Activated CD8-positive, alpha-beta memory T cell treated with anti-CD3 and anti-CD28 coated beads for 48 hours (primary cell): Measurements from ENCODE around the gene TPBGL.
A peak's percentile ranks its signal among the peaks of the same experiment; 100 is the strongest.

Experiments used
- DNase-seq, 3 experiments: peaks; one replicate each; pipeline ENCODE4 v3.0.0-alpha.2; 2020; ENCODE audit warnings: low read depth in 2 of 3, low spot score in 2 of 3

The TPBGL gene

DNA sequence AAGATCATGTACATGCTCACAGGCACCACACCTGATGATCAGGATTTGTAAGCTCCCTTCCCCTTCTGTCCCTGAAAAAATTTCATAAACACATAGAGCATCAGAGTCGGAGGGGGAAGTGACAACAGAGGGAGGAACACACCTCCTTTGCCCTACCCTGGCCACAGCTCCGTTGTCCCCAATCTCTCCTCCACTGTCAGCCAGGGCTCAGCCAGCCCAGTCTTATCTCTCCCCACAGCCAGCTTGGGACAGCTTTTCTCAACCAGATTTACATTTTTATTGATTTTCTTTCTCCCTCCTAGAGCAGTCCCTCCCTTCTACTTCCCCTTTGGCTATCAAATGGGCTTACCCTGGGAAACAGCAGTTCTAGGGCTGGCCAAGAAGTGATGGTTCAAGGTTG is 32.1 kb upstream of the TPBGL start:
- no peak for DNase-seq

DNA sequence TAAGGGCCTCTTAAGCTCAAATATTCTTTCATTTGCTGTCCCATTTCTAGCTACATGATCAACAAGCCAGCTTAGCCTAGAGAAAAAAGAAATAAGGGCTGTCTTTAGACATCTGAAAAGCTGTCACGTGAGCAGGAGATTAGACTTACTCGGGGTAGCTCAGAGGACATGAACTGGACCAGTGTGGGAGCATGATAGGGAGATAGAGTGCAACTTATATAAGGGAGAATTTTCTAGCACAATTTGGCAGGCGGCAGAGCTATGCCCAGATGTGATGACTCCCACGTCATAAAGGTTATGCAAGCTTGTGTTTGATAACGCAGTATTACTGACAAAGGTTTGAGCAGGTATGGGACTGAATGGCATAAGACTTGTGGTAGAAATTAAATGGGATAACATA is 28.2 kb upstream of the TPBGL start:
- no peak for DNase-seq

DNA sequence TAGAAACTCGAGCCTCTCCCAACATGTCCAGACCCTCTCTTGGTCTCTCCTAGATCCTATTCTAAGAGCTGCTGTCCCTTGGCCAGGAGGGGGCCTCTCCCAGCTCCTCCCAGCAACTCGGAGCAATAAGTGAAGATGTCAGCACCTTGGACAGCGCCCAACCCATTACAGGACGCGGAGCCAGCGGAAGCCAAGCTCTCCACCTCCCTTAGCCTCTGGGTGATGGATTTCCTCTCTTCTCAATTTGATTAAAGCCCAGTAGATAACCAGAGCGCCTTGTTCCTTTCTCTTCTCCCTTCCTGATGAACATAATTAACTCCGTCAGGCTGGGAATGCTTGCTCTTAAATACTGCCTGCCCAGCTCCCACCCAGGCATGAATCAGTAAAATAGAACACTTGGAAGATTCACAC is 26.2 kb upstream of the TPBGL start:
- peak; percentile 13 to 74 (median 61) for DNase-seq

DNA sequence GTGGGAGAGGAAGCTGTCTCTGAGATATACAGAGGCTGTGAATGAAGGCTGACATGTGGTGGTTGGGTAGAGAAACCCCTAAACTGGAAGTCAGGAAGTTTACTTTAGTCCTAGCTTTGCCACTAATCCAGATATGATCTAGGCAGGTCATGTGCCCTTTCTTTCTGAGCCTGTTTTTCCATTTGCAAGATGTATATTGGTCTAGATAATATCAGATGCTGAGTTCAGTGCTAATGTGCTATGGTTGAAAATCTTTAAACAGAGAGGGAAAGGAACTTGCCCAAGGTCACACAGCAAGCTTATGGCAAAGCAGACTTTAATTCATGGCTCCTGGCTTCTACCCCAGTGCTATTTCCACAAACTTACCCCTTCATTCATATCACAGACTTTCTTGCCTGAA is 25.7 kb upstream of the TPBGL start:
- DNase-seq = no peak

DNA sequence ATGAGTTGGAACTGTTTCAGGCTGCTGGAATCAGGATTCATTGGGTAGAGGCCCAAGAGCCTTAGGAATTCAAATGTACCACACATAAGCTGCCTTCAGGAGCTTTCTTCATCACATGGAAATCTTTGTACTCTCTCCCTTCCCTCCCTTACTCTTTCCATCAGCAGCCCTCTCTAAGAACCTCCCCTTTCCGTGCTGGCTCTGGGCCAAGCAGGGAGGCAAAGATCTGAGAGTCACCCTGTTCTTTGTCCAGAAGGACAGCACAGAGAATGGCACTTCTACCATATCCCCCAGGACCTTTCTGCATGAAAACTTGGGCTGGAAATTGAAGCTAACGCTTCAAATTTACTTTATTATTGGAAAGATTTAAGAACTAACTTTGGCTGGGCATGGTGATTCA is 20.7 kb upstream of the TPBGL start:
- no peak for DNase-seq

DNA sequence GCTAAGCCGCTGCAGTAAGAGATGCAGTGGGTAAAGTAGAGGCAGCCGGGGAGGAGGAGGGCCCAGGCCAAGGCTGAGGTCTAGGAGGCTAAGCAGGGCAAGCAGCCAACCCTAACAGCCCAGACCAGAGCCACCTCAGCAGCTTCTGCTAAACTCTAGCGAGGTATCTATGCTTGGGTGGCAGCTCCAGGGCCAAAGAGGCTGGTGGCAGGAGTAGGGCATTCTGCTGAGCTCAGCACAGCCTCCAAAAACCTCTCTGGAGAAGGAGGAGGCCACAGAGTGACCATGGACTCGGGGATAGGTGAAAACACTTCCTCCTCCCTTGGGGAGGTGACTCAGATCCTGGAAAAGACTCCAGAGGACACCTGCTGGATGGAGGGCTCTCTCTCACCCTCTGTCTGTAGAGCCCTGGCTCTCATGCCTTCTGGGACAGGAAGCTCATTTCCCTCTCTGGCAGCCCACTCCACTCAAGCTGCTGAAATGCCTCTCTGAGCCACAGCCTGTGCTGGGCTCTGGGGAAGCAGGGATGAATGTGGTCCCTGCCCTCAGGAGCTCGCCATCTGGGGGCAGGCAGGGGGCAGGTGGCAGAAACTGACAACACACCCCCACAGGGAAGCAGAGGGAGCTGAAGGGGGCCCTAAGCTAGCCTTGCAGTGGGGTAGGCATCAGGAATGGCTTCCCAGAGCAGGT is 16.5 kb upstream of the TPBGL start:
- no peak for DNase-seq

DNA sequence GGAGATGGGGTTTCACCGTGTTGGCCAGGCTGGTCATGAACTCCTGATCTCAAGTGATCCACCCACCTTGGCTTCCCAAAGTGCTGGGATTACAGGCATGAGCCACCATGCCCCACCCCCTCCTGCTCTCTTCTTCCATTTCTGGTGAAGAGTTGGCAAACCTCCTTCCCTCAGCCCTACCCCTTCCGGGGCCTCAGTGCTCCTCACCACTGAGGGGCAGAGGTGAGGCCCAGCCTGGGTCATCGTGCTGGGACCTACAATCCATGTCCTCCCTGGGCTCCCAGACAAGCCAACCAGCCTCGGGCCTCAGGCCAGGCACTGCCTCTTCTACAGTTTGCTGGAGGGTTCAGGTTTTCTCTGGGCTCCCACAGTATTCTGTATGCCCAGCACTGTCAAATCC is 14.8 kb upstream of the TPBGL start:
- no peak for DNase-seq

DNA sequence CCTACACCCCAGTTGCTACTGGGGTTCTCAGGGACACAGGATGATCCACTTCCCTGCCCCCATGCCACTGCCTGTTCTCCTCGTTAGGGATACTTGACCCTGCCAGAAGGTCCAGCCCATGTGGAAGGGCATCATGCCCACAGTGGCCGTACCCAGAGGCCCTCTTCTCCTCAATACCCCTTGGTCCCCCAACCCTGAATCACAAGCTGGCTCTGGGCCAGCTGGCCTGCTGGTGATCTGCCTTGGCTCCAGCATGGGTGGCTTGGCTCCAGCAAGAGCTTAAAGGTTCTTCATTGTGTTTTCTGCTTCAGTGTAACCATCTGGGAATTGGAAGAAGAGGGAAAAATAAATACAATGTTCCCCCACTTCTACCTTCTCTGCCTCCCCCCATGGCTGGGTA is 11.1 kb upstream of the TPBGL start:
- no peak for DNase-seq

DNA sequence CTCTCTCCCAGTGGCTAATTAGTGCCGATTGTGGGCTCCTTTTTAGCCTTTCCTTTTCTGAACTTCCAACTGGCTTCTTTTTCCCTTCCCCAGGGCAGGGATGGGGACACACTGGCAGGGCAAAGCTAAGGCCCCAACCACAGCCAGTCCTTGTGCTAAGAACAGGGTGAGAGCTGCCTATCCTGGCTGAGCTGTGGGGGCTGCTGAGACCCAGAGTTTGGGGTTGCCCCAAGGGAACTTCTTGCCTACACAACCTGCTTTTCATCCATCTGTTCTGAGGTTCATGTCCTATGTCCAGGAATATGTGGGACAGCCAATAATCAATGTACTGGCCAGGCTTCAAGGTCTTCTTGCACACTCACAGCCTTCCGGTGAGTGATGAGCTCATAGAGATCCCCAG is 10.0 kb upstream of the TPBGL start:
- DNase-seq = no peak

DNA sequence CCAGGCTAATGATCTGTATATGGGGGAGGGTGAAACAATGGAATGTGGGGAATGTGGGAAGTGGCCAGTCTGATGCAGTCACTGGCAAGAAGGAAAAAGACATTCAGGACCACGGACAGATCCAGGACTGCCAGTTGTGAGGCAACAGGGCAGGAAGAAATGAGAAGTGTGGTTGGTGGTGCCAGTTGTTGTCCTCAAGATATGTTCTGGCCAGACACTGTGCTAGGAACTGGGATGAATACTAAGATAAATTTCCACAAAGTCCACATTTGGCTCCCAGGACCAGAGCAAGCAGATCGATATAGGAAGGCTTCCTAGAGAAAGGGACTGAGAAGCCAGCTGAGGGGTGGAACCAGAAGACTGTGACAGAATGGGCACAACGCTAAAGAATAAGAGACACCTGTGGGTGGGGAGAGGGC is 6.8 kb upstream of the TPBGL start:
- DNase-seq = no peak

DNA sequence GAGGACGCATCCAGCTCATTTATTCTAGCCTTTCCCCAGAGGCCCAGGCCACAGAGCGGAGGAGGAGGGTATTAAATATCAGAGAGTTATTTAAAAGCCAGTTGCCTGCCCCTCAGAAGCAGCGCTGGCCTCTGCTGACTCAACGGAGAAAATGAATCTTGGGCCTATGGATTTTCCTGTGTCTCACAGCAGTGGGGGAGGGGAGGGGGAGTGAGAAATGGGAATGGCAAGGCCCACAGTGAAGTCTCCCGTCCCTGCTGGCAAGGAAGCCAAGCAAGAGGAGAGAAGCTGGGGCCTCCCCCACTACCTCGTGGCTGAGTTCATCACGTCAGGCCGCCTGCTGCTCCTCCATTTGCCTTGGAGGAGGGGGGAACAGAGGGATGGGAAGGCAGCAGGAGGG is 4.5 kb upstream of the TPBGL start:
- no peak for DNase-seq

DNA sequence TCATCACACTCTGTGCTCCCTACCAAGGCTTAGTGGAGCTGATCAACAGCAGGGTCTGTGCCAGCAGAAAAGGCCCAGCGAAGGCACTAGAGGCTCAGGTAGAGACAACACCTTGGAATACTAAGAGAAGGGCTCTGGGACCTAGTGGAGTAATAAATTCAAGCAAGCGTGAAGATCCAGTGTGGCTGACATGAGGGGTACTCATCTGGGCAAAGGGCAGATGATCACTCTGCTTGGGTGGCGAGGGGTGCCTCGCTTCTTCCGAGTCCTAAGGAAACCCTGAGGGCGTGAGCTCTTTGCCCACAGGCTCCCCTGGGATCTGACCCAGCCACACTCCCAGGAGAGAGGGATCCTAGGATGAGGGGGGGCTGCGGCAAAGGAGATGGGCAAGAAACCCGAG is 3.5 kb upstream of the TPBGL start:
- no peak for DNase-seq

DNA sequence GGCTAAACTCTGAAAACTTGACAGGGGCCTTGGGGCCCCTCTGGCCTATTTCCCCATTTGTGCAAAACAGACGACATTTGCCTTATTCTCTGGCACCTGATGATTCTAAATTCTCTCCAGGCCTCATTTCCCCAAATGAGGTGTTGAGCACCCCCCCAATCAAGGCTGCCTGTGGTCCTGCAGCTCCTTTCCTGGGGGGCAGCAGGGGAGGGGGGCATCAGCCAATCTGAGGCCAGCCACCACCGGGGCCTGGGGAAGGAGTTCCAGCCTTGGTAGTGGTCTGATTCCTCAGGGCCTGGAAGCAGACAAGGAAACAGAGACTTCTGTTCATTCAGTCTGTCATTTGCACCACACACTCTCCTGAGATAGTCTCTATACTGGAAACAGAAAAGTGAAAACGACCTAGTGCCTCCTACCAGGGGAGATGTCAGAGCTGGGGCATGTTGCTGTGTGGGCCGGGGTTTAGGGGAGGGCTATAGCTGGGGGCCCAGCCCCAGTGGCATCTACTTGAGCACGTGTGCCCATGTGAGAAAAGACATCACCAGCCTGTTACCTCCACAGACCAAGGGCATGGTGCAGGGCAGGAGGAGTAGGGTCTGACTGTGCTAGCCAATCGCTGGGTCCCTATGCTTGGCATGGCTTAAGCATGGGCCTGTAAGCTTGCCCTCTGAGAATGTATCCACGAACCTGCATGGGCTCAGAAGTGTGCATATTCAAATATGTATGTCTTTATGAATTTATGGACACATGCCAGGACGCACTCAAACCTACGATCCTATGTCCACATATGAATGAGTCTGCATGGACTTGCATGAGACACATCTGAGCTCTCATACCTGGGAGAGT is 1.8 kb upstream of the TPBGL start:
- no peak for DNase-seq

DNA sequence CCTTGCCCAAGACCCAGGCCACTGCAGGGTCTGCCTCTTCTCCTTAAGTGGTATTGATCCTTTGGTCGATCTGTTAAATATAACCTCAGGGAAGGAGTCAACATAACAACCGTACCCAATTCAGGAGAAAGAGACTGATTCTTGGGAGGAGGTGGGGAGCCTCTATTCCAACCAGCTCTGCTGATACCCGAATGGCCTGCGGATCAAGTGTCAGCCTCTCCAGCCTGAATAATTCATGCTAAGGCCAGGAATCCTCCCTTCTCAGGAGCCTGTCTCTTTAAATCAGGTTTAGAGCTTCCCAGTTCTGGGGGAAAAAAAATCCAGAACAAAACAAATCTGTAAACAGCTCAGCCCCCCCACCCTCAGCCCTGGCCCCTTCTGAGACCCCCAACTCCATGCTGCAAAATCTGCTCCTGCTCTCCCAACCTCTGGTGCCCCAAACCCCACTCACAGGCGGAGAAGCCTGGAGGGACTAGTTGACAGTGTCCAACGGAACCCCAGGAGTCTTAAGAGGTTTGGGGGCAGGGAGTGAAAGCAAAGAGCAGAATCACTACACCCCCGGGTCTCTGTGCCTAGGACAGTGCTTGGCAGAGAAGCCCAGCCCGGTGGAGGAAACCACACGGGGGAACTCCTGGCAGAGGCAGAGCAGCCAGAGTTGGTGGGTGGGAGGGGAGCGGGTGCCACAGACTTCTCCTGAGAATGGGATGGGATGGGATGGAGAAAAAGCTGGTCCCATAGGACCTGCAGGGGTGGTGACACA is 863 bp upstream of the TPBGL start:
- DNase-seq = no peak

DNA sequence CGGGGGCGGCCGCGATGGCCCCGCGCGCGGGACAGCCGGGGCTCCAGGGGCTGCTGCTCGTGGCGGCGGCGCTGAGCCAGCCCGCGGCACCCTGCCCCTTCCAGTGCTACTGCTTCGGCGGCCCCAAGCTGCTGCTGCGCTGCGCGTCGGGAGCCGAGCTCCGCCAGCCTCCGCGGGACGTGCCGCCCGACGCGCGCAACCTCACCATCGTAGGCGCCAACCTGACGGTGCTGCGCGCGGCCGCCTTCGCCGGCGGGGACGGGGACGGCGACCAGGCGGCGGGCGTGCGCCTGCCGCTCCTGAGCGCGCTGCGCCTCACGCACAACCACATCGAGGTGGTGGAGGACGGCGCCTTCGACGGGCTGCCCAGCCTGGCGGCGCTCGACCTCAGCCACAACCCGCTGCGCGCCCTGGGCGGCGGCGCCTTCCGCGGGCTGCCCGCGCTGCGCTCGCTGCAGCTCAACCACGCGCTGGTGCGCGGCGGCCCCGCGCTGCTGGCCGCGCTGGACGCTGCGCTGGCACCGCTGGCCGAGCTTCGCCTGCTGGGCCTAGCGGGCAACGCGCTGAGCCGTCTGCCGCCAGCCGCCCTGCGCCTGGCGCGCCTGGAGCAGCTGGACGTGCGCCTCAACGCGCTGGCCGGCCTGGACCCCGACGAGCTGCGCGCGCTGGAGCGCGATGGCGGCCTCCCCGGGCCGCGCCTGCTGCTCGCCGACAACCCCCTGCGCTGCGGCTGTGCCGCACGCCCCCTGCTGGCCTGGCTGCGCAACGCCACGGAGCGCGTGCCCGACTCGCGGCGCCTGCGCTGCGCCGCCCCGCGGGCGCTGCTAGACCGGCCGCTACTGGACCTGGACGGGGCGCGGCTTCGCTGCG is 697 bp downstream of the TPBGL start:
- DNase-seq = peak; percentile 77 to 81 (median 81)

DNA sequence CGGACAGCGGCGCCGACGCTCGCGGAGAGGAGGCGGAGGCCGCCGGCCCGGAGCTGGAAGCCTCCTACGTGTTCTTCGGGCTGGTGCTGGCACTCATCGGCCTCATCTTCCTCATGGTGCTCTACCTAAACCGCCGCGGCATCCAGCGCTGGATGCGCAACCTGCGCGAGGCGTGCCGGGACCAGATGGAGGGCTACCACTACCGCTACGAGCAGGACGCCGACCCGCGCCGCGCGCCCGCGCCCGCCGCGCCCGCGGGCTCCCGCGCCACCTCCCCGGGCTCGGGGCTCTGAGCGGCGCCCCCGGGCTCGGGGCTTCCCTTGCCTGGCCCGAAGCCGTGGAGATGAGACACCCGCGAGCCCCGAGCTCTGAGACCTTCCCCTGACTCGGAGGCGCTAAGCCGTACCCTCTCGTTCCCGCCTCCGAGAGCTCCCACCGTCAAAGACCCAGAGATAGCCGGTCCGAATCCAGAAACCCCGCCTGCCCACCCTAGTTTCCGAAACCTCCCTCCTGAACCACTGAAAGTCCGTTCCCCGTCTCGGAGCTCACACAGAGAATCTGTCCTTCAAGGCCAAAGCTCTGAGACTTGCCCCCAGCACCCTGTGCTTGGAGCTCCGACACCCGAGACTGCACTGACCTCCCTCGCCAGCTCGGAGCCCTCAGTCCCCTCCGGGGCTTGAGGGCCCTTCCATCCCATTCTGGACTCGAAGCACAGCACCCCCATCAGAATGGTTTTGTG is 1.5 kb downstream of the TPBGL start:
- no peak for DNase-seq

DNA sequence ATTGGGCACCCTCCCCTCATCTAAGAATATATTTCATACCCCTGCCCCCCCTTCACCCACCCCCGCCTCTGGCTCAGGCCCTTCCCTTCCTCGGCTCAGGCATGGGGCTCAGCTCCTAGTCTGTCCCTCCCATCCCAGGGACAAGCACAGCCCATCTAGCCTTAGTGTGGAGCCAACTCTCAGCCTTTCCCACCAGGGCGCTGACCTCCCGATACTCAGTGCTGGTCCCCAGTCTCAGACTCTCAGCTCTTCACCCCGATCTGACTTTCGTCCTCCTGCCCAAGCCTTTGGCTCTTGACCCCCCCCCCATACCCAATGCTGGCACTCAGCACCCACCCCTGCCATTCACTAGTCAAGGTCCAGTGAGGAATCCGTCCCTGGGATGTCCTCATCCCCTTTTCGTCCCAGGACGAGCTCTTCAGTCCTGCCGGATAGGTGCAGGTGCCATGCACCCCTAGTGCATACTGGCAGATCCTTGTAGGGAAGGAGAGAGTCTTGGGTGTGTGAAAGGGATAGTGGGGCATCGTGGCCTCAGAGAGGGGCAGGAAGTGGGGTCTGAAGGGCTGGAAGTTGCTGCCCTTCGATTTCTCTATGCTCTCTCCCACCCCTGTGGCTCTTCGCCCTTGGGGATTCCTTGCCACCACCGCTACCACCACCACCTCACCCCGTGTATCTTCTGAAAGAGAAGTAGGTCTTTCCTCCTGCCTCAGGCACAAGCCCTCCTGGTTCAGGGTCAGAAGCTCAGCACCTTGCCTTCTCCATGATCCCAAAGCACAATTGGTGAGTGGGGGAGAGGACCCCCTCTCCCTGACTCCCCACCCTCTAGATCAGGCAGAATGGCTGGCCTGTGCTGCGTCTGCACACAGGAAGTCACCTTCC is 2.4 kb downstream of the TPBGL start:
- DNase-seq = no peak

DNA sequence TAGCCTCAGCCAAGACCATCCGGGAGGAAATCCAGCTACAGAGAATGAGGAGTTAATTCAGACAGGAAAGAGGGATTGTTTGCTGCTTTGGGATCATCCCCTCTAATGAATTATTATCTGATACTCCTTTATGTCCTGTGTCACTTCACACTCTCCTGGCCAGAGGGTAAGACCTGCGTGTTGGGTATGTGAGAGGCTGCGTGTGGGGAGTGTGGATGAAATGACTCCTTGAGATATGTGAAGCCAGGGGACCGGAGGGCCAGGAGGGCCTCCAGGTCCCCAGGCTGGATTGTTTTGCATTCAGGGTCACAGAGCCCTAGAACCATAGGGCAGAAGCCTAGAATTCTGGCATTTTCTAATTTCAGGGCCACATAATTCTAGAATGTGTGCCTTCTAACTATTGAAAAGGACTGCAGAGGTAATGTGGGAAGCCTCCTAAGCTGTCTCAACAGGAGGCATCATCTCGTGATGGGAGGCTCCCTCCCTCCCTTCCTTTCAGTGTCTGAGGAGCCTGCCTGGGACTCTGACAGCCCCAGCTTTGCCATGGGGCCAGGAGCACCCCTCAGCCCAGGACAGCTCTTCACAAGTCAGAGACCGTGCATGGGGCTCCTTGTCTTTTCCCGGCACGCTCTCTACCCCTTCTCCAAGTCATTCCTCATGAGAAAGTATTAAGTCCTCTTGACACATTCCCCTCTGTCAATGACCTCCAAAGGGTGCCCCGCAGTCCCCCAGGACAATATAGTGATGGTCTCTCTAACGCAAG is 3.7 kb downstream of the TPBGL start:
- DNase-seq = no peak
